DMS79 (cell line): ENCODE measurements around the gene RAB35.

Experiments
- DNase-seq: peaks from one replicate; lab custom pipeline; 2025; lab: John Stamatoyannopoulos, UW

Gene RAB35

DNA sequence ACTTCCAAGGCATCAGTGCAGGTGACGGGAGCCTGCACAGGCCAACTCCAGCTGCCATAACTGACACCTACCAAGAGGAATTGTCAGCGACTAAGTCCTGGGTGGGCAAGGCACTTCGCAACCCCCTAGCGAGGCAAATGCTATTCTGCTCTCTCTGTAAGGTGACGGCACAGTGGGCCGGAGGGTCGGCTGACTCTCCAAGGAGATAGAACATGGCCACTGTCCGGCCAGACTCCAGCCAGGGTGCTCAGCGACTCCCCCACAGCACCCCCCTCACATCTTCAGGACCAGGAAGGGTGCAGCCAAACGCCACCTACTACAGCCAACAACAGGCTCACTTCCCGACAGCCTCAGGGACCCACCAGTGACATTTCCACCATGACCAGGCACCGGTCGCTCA is 13.2 kb downstream of the RAB35 start:
- no peak for DNase-seq

DNA sequence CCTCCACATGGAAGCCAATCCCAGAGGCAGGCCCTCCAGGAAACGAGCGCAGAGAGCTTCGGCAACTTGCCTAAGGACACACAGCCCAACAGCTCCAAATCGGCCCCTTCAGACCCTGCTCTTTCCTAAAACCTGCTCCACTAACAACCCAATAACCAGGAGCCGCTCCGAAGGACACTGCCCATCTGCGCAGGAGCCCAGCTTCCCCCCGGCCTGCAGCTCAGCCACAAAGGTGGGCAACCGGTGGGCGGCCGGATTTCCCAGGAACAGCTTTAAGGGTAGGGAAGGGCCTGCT is 13.6 kb downstream of the RAB35 start:
- no peak for DNase-seq

DNA sequence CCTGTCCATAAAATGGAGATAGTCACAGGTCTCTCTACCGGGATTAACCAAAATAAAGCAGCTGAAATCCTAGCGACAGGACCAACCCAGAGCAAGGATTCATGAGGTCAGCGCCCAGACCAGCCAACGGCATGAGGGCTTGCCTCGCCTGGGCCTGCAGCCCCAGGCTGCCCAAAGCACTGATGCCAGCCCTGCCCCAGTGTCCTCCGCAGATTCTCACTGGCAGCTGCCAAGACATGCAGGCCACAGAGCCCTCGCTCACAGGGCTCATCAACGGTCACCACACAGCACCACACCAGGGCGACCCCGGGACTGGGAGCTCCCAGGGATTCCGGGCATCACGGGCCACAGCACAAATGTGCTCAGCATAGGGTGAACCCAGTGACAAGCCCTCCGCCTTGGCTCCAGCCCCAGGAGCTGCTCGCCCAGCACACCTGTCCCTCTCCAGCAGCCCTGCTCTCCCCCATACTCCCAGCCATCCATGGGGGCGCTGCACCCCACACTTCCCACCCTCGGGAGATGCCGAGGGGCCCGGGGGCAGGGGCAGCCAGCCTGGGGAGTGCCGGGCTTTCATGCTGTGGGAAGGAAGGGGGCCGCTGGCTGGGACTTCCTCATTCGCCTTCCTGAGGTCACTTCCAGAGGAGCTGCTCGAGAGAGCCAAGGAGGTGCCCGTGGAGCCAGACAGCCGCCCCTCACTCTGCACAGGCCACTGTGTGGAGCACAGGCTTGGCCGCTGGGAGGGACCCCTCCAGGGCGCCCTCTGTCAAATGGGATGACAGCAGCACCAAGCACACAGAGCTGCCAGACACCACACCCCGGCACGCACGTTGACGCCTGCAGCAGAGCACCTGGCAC is 14.1 kb downstream of the RAB35 start:
- no peak for DNase-seq

DNA sequence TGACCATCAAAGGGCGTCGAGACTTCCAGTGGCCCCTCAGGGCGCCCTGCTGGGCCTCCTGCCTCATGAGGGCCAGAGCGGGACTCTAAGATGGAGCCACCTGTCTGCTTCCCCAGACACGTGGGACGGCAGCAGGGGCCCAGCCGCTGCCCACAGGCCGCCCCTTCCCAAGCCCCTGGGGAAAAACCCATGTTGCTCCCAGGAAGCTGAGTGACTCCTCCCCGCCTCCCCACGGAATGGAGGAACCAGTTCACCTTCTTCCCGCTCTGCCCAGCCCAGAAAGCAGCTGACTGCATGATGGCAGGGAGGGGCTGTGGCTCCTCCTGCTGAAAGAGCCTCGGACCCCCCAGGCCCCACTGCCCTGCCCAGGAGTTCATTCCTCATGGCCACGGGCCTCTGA is 14.9 kb downstream of the RAB35 start:
- no peak for DNase-seq

DNA sequence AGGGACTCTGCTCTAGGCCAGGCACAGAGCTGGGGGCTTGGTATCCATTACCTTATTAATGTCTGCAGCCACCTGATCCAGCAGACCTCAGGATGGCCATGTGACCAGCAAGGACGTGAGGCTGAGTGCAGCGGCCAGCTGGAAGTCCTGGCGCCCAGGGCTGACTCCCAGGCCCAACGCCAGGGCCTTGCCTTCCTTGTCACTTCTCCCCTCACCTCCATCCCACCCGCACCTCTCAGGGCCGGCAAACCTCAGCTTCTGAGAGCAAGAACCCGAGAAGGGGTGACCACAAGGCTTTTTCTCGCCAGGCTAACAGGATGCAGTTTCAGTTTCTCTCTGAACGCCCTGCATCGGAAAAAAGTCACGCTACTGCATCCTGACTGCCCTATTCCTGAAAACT is 15.4 kb downstream of the RAB35 start:
- peak; percentile 17 for DNase-seq

DNA sequence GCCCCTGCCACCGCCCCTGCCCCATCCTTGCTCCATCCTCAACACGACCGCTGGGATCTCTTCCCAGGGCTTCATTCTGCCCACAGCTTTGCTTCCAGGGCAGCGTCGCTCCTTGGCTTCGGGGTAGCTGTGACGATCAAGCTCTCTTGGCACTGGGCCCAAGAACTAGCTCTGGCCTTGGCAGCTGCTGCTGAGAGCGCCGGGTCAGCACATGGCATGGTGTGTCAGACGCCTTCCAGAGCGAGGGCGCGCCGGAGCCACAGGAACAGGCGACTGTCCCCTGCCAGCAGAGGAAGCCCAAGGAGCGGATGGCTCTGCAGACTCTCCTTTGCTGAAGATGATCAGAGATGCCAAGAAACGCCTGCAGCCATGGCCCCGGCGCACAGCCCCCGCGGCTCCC is 15.9 kb downstream of the RAB35 start:
- peak; percentile 87 for DNase-seq

DNA sequence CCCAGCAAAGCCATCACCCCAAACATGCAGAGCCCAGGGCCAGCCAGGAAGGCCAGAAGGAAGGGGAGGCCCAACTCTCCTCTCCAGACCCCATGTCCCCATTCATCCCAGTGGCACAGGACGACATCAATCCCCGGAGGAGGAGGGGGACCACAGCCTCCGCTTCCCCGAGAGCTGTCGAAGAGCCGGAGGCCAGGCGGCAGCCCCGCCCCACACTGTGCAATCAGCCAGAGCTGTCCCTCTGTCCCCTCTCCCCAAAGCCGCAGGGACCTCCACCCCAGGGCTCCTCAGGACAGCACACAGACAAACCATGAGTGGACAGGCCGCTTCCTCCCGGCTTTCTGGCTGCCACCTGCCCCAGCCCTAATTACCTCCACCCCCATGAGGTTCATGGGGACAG is 16.8 kb downstream of the RAB35 start:
- DNase-seq = no peak

DNA sequence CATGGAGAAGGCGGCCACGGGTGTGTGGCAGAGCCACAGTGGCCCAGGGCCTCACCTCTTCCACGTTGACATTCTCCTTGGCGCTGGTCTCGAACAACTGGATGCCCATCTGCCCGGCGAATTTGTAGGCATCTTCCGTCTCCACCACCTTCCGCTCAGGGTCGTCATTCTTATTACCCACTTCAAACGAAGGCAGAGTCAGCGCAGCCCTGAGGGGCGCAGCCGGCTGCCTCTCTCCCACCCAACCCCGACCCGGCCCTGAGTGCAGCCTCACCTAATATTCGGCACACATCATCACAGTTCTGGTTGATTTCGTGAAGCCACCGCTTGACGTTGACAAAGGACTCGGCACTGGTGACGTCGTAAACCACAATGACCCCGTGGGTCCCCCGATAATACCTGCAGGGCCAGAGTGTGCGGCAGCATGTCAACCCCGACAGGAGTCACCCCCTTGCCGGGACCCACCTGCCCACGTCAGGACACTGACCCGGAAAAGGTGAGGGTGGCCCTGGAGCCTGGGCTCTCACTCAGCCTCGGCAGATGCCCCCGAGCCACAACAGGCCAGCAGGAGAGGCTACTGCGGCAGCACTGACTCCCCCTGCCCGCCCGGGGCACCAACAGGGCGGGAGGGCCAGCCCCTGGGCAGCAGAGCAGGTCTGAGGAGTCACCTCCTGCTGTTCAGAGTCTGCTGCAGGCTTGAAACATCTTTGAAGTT is 17.6 kb downstream of the RAB35 start:
- DNase-seq = no peak

DNA sequence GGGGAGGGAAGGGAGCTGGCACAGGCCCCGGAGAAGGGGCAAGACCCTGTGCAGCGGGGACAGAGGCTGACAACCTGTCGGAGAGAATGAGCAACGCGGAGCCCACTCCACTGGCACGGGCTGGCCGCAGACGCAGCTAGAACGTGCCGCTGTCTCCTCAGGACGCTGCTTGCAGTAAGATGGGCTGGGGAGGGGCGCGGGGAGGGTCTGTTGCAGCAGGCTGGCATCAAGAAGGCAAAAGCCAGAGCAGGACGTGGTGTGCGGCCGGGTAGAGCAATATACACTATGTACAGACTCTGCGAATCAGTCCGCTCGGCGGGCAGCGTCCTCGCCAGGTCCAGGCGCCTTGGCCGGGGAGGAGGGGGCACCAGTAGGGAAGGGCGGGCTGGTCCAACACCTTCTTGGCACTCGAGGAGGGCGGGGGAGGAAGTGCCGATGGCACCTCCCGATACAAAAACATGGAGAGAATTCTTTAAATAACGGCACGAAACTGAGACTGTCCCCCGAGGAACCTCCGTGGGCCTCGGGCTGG is 19.8 kb downstream of the RAB35 start:
- DNase-seq = no peak

DNA sequence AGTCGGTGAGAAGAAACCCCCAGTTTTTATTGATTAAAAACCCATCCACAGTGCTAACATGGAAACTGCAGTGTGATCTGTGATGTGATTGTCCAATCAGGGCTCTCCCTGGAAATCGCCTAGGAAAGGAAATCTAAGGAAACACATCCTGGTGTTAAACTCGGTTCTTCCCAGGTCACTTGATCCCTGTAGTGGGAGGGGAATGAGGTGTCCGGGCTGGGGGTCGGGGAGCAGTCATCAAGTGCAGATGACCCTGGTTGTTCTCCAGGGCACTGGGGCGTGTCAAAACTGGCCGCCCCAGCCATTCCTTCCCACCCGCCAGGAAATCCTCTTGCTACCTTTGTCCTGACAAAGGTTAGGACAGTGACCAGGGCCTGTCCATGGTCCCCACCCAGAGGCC is 20.8 kb downstream of the RAB35 start:
- no peak for DNase-seq

DNA sequence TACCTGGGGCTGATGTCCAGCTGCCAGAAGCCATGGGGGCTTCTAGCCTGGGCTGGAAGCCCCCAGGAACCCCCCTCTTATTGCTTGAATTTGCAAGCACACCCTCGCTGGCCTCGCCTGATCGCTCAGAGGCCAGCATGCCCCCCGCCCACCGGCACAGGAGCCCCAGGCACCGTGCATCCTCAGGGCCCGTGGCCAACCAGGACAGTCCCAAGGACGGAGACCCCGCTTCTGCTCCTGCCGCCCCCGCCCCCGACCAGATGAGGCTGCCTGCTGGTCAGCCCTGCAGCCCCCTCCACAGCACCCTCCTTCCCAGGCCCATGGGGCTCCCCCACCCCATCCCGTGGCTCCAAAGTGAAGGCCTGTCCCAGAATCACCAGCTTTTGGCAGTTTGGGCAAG is 21.2 kb downstream of the RAB35 start:
- DNase-seq = no peak

DNA sequence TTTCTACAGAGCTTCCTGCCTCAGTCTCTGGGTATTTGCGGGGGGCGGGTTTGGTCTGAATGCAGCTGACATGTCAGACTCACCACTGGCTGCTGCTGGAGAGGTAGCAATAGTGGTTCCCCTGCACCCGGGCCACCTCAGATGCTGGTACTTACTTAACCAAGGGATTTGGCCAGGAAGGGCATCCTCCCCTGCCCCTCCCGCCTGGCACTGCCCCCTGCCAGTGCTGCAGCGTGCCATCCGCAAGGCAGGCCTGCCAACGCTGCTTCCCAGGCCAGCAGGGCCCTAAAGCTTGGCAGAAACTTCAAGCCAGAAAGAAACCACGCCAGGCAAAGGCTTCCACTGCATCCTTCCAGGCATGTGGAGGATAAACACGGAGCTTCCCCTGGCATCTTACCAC is 22.1 kb downstream of the RAB35 start:
- DNase-seq = no peak

DNA sequence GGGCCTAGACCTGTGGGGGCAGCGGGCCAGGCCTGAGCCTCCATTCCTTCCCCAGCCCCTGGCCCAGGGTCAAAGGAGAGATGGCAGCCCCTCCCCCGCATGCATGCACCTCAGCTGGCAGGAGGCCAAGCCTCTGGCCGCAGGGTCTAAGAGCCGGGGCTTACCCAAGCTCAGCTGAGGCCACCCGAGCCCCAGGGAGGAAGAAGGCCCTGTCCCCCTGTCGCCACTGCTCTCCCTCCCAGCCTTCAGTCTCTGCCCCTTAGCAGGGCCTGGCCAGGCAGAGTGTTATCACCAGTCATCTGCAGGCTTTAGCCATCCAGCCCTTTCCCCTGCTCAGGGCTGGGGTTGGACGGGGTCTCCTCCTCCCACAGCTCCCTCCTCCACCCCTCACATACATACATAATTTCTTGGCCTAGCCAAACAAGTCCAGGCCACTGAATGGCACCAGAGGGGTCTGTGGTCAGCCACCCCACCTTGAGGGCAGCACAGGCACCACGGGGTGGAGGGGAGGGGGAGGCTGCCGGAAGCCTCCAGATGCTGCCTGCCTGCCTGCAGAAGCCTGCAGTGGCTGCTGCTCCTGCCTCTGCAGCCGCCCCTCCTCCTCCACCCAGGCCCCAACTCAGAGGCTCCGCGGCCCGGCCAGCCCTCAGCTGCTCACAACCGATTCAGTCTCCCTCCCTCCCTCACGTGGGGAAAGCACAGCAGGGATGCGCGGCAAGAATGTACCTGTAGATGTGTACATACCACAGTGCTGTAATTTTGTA is 22.8 kb downstream of the RAB35 start:
- DNase-seq = no peak

DNA sequence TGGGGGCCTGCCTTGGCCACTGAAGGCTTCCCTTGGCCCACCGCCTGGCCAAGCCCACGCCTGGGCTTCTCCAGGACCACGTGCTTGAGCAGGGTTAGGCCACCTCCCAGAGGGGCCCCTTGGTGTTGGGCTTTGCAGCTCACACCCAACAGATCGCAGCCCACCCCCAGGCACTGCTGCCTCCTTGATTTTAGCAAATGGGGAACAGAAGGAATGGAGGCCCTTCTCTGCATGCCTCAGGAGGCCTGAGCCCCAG is 23.3 kb downstream of the RAB35 start:
- DNase-seq = no peak

DNA sequence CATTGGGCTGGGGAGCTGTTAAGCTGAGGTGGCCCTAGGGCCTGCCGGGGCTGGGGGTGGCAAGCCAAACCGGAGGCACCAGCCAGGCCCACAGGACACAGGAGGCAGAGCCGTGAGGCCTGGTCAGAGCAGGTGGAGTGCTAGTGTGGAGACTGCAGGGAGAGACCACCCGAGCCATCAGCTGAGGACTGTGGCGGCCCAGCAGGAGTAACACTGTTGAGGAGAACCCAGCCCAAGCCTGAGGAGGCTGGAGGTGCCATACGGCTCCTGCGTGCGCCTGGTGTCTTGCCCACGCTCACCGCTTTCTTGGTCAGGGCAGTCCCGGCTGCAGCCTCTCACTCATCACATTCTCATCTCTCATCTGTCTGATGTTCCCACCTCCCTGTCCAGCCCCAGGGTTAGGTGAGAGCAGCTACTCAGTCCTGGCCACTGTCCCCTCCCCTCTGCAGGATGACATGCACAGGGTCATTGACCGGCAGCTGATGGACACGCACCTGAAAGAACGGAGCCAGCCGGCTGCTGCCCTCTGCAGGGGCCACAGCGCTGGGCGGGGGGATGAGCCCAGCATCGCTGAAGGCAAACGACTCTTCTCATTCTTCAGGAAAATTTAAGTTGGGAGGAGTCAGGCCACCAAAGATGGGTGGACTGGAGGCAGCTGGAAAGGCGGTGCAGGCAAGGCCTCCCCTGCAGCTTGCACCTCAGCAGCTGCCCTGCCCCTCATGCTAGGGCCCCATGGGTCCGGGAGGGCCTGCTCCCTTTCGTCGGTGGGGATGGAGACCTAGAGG is 23.8 kb downstream of the RAB35 start:
- DNase-seq = no peak

DNA sequence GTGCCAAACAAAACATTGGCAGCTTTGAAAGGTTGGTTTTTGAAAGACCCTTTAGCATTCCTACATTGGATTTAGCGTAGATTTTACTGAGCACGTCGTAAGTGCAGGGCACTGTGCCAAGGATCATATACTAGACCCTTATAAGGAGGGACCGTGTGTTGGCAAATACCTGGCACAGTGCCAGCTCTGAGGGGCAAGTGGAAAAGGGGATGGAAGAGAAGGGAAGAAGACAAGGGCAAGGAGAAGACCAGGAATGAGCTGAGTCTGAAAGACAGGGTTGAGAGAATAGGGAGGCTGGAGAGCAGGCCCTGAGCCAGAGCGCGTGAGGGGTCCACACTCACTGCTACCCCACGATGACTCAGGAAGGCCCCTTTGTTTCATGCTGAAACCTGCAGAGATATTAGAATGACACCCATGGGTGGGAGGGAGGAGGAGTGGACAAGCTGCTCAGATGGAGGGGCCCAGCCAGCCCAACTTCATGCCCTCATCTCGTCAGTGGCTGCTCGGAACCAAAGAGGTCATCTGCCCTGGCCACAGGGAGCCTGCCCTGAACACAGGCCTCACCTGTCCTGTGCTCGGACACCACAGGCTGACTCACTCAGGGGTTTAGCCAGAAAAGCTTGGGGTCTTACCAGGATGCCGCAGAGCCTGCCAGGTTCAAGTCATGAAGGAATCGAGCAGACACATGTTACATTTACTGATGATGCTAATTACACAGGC is 25.0 kb downstream of the RAB35 start:
- no peak for DNase-seq

DNA sequence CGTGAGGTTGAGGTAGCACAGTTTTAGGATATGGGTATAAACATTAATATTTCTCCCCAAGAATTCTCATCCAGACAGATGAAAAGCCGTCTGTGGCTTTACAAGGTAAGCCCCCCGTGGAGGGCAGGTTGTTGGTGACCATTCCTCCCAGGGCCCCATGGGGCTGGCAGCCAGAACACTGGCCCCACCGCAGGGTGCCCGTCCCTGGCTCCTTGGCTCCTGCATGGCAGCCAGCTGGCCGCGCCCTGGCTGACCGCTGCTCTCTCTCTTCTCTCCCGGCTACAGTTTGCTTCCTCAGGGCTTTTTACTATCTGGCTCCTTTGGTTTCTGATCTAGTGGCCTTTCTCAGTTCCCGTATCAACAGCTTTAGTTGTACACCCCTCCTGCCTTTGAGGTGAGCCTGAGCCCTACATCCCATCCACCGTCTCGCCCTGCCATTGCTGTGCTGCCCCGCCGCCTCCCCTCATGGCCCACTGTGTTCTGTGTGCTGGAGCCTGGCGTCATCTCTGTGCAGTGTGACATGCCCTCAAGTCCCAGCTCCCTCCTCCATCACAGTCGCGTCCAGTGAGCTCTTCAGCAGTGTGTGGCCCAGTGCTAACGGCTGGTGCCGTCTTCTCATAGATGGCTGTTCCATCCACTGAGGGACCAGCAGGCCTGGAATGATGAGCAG is 25.8 kb downstream of the RAB35 start:
- no peak for DNase-seq

DNA sequence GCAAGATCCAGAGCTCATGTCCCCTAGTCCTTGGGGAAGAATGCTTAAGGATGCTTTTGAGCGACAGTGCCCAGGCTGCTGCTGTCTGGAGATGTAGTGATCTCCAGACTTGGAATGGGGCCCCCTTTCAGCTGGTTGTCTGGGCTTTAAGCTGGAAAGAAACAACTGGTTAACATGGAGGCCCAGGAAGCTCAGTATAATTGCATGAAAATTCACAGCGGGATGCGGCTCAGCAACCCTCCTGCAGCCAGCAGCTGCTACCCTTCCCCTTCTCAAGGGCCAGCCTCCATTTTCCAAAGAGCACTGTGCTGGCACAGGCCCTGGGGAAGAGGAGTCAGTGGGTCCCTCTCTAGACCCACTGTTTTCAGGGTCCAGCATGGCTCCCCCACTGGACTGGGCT is 26.3 kb downstream of the RAB35 start:
- no peak for DNase-seq

DNA sequence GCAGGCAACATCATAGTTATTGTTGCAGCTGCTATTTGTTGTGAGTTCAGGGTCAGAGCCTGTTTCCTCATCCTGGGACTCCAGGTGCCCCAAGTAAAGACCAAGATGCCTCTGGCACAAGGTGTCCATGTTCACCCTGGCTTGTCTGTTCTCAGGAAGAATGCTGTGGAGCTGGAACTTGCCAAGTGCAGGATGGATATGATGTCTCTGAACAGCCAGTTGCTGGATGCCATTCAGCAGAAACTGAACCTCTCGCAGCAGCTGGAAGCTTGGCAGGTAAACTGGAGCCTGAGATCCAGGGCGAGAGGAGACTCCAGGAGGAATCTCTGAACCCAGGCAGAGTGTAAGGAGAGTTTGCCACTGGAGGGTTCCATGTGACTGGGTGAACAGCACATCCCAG is 26.8 kb downstream of the RAB35 start:
- DNase-seq = no peak

DNA sequence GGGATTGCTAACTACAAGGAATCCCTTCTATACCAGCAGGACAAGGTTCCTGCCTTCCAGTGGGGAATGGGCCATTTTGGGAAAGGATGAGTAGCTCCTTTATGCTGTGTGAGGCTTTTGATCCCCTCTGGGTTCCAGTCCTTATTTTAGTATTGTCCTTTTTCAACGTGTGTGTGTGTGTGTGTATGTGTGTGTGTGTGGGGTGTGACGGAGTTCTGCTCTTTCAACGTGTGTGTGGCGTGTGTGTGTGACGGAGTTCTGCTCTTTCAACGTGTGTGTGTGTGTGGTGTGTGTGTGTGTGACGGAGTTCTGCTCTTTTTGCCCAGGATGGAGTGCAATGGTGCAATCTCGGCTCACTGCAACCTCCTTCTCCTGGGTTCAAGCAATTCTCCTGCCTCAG is 27.4 kb downstream of the RAB35 start:
- no peak for DNase-seq
